Measurements from ENCODE around the gene AZIN2.
"Not testable (repeated sequence)": the region's sequence is repeated elsewhere in the genome, so short reads cannot be mapped to it uniquely, and the experiment has no call there.

AZIN2 gene

DNA sequence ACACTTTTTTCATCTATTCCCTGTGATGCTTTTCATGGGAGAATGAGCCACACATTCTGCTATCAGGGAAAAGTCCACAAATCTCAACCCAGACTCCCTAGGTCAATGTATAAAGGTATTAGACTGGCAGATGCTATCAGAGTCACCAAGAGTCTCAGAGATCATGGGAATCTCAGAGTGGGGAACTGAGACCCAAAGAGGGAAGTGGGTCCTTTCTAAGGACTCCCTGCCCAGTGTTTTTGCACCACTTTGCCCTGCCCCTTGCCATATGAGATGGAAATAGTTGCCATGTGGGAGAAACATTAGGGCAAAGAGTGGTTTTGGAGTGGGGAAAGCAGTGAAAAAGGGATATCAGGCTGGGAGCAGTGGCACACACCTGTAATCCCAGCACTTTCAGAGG lies 19.1 kb upstream of the AZIN2 start:
- Histone ChIP-seq H3K79me2 (ENCODE audit: insufficient read depth, low read length) (no peaks in the 10 kb centered on the region), H3K4me3 (ENCODE audit: low read depth in 1 of 2, low read length in 2 of 2) (no peak overlapping the region), H3K9ac (ENCODE audit: low read depth, low read length) (no peak overlapping the region), H3K27ac (ENCODE audit: low read length) (no peak overlapping the region), H3K27me3 (ENCODE audit: insufficient read depth, low read length, poor library complexity) (no peaks in the 10 kb centered on the region), H3K4me1 (ENCODE audit: insufficient read depth, low read length) (peaks cover under 1% of the 10 kb centered on the region; the same call in 1 of the 2 replicates), H3K9me3 (ENCODE audit: insufficient read depth, low read length, severe bottlenecking) (peaks cover 19% of the 10 kb centered on the region), H2AFZ (ENCODE audit: low read depth, low read length) (no peak overlapping the region), H4K20me1 (ENCODE audit: insufficient read depth, low read length) (no peaks in the 10 kb centered on the region), H3K36me3 (ENCODE audit: insufficient read depth, low read length) (no peaks in the 10 kb centered on the region), H3K4me2 (ENCODE audit: insufficient read depth, low read length) (no peak overlapping the region)
- ATAC-seq (ENCODE audit: insufficient read depth, low read depth) (no peak), DNase-seq (no peak)
- TF ChIP-seq EZH2 (IDR thresholded peaks at IDR 0.05; ENCODE audit: borderline replicate concordance, low read depth, low read length, severe bottlenecking), result no peak
- TF ChIP-seq, protein P1, sequence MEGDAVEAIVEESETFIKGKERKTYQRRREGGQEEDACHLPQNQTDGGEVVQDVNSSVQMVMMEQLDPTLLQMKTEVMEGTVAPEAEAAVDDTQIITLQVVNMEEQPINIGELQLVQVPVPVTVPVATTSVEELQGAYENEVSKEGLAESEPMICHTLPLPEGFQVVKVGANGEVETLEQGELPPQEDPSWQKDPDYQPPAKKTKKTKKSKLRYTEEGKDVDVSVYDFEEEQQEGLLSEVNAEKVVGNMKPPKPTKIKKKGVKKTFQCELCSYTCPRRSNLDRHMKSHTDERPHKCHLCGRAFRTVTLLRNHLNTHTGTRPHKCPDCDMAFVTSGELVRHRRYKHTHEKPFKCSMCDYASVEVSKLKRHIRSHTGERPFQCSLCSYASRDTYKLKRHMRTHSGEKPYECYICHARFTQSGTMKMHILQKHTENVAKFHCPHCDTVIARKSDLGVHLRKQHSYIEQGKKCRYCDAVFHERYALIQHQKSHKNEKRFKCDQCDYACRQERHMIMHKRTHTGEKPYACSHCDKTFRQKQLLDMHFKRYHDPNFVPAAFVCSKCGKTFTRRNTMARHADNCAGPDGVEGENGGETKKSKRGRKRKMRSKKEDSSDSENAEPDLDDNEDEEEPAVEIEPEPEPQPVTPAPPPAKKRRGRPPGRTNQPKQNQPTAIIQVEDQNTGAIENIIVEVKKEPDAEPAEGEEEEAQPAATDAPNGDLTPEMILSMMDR (IDR thresholded peaks at IDR 0.05; ENCODE audit: borderline replicate concordance, extremely low read depth, low read length, poor library complexity, severe bottlenecking), result no peak

DNA sequence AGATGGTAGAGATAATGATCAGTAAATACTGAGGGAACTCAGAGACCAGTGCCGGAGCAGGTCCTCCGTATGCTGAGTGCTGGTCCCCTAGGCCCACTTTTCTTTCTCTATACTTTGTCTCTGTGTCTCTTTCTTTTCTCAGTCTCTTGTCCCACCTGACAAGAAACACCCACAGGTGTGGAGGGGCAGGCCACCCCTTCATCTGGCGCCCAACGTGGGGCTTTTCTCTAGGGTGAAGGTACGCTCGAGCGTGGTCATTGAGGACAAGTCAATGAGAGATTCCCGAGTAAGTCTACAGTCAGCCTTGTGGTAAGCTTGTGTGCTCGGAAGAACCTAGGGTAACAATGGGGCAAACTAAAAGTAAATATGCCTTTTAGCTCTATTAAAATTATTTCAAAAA lies 16.7 kb upstream of the AZIN2 start:
- not testable (repeated sequence) for H3K27ac ChIP-seq (ENCODE audit: low read length); H3K79me2 ChIP-seq (ENCODE audit: insufficient read depth, low read length); H3K4me2 ChIP-seq (ENCODE audit: insufficient read depth, low read length); H3K36me3 ChIP-seq (ENCODE audit: insufficient read depth, low read length); H3K4me1 ChIP-seq (ENCODE audit: insufficient read depth, low read length); H3K27me3 ChIP-seq (ENCODE audit: insufficient read depth, low read length, poor library complexity); H2AFZ ChIP-seq (ENCODE audit: low read depth, low read length); H3K4me3 ChIP-seq (ENCODE audit: low read depth in 1 of 2, low read length in 2 of 2); H4K20me1 ChIP-seq (ENCODE audit: insufficient read depth, low read length); H3K9ac ChIP-seq (ENCODE audit: low read depth, low read length); ATAC-seq (ENCODE audit: insufficient read depth, low read depth)
- peak; percentile 33 for DNase-seq
- H3K9me3 ChIP-seq (ENCODE audit: insufficient read depth, low read length, severe bottlenecking), result peaks cover 19% of the 10 kb centered on the region

DNA sequence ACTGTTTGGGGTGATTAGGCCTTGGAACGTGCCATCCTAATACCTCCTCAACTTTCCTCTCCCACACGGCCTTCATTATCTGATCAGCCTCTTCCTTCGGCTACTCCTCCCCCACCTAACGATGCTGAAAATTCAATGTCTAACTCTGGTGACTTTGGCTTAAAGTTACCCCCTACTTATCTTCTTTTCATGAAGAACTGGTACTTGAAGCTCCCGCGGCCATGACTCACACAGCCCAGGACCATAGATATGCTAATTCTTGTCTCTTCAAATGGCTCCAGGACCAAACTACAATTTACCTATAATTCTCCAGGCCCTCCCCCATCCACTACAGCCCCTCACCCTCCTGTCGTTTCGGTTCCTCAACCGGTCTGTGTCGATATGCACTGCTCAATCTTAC lies 15.7 kb upstream of the AZIN2 start:
- no peaks in the 10 kb centered on the region for H3K4me1 ChIP-seq (ENCODE audit: insufficient read depth, low read length)
- no peak for TF ChIP-seq EZH2 (IDR thresholded peaks at IDR 0.05; ENCODE audit: borderline replicate concordance, low read depth, low read length, severe bottlenecking)
- TF ChIP-seq, protein P1 (IDR thresholded peaks at IDR 0.05; ENCODE audit: borderline replicate concordance, extremely low read depth, low read length, poor library complexity, severe bottlenecking), result no peak
- H3K36me3 ChIP-seq (ENCODE audit: insufficient read depth, low read length), result no peaks in the 10 kb centered on the region
- H3K9ac ChIP-seq (ENCODE audit: low read depth, low read length), result no peak overlapping the region
- peaks cover 19% of the 10 kb centered on the region for H3K9me3 ChIP-seq (ENCODE audit: insufficient read depth, low read length, severe bottlenecking)
- H4K20me1 ChIP-seq (ENCODE audit: insufficient read depth, low read length), result no peaks in the 10 kb centered on the region
- no peak overlapping the region for H3K4me2 ChIP-seq (ENCODE audit: insufficient read depth, low read length)
- H3K27ac ChIP-seq (ENCODE audit: low read length), result no peak overlapping the region
- ATAC-seq (ENCODE audit: insufficient read depth, low read depth), result no peak
- DNase-seq, result no peak
- no peaks in the 10 kb centered on the region for H3K27me3 ChIP-seq (ENCODE audit: insufficient read depth, low read length, poor library complexity)
- no peak overlapping the region for H2AFZ ChIP-seq (ENCODE audit: low read depth, low read length)
- no peak overlapping the region for H3K4me3 ChIP-seq (ENCODE audit: low read depth in 1 of 2, low read length in 2 of 2)
- H3K79me2 ChIP-seq (ENCODE audit: insufficient read depth, low read length), result no peaks in the 10 kb centered on the region

DNA sequence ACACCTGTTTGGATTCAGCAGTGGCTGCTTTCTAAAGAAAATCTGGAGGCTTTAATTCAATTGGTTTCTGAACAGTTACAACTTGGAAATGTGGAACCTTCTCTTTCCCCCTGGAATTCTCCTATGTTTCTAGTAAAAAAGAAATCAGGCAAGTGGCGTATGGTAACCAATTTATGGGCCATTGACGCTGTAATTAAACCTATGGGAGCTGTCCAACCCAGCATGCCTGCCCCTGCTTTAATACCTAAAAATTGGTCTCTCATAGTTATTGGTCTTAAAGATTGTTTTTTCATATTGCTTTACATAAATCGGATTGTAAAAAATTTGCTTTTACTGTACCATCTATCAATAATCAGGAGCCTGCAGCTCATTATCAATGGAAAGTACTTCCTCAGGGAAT lies 14.5 kb upstream of the AZIN2 start:
- H2AFZ ChIP-seq (ENCODE audit: low read depth, low read length); H3K4me3 ChIP-seq (ENCODE audit: low read depth in 1 of 2, low read length in 2 of 2); H3K36me3 ChIP-seq (ENCODE audit: insufficient read depth, low read length); H4K20me1 ChIP-seq (ENCODE audit: insufficient read depth, low read length); H3K4me2 ChIP-seq (ENCODE audit: insufficient read depth, low read length); H3K27me3 ChIP-seq (ENCODE audit: insufficient read depth, low read length, poor library complexity); DNase-seq; H3K4me1 ChIP-seq (ENCODE audit: insufficient read depth, low read length); ATAC-seq (ENCODE audit: insufficient read depth, low read depth); H3K79me2 ChIP-seq (ENCODE audit: insufficient read depth, low read length); H3K9ac ChIP-seq (ENCODE audit: low read depth, low read length); H3K27ac ChIP-seq (ENCODE audit: low read length): not testable (repeated sequence)
- peaks cover 19% of the 10 kb centered on the region for H3K9me3 ChIP-seq (ENCODE audit: insufficient read depth, low read length, severe bottlenecking)

DNA sequence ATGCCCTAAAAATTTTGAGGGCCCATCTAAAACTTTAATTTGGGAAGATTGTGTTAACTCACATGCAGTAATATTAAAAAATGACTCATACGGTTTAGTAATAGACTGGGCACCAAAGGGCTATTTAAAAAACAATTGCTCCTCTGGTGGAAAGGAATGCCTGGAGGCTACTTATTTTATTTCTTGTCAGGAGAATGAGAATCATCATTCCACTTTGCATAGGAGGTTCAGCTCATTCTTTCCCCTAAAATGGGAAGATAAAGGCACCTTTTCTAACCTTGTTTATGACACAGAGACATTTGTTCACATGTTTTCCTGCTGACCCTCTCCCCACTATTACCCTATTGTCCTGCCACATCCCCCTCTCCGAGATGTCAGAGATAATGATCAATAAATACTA lies 12.8 kb upstream of the AZIN2 start:
- peaks cover 17% of the 10 kb centered on the region for H3K9me3 ChIP-seq (ENCODE audit: insufficient read depth, low read length, severe bottlenecking)
- H2AFZ ChIP-seq (ENCODE audit: low read depth, low read length); ATAC-seq (ENCODE audit: insufficient read depth, low read depth): not testable (repeated sequence)

More for the DNA sequence above, 12.8 kb upstream of the AZIN2 start:
- not testable (repeated sequence) for H4K20me1 ChIP-seq (ENCODE audit: insufficient read depth, low read length); H3K27me3 ChIP-seq (ENCODE audit: insufficient read depth, low read length, poor library complexity); H3K79me2 ChIP-seq (ENCODE audit: insufficient read depth, low read length); H3K4me2 ChIP-seq (ENCODE audit: insufficient read depth, low read length); DNase-seq; H3K4me3 ChIP-seq (ENCODE audit: low read depth in 1 of 2, low read length in 2 of 2); H3K27ac ChIP-seq (ENCODE audit: low read length); H3K4me1 ChIP-seq (ENCODE audit: insufficient read depth, low read length); H3K9ac ChIP-seq (ENCODE audit: low read depth, low read length); H3K36me3 ChIP-seq (ENCODE audit: insufficient read depth, low read length)
